Measurements from ENCODE around the gene PLD5.

DNA sequence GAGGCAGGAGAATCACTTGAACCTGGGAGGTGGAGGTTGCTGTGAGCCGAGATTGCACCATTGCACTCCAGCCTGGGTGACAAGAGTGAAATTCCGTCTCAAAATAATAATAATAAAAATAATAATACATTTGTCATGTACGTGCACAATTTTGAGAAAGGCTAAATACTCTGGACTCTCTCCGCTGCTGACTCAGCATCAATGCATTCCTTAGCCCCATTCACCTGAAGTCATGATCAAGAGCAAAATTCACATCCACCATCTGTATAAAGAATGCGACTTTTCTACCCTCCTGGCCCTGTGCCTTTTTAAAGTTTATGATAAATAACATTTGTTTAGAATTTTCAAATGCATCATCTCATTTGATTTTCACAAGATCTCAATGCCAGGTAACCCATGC, 490.1 kb downstream of the PLD5 start:
- TF ChIP-seq EZH2 (IDR thresholded peaks at IDR 0.05; ENCODE audit: borderline replicate concordance, low read length): no peak
- TF ChIP-seq CTCF (IDR thresholded peaks at IDR 0.05; ENCODE audit: low read length): no peak

All from OCI-LY1 (cell line).